ENCODE measurements around the gene GOLGA7B.

GRCh38 chr10:97892939-97893338 is 43.3 kb downstream of the GOLGA7B start:
- TF ChIP-seq CTCF (IDR thresholded peaks at IDR 0.05) = no peak
- TF ChIP-seq EP300 (IDR thresholded peaks at IDR 0.05) = no peak
- no peak for TF ChIP-seq POLR2A (IDR thresholded peaks at IDR 0.05)
